Neural cell (in vitro differentiated cells): ENCODE data around the gene SLC2A6. TPM values are rescaled to one million over a fixed set of nuclear protein-coding genes. Genes with fewer than 3 reads are reported as not detected.

Experiments used
- H2AFZ ChIP-seq: fragments of 200-600, 300-800 bp; sonication (generic), shearing (Covaris generic); 2 replicates; pipeline ENCODE4 v1.6.0; 2014; ENCODE audit warnings: low read depth, mild to moderate bottlenecking, antibody characterized with exemption, low read length, moderate library complexity
- H3F3A ChIP-seq: fragments of 200-600 bp; shearing (Covaris generic); 2 replicates; pipeline ENCODE4 v1.6.1; 2016; ENCODE audit warnings: mild to moderate bottlenecking, moderate library complexity, mixed read lengths, antibody characterized with exemption, low read length; ENCODE audit not compliant: insufficient read depth, poor library complexity, severe bottlenecking
- H3K27ac ChIP-seq: fragments of 200-600, 300-800 bp; sonication (generic), shearing (Covaris generic); 2 replicates; pipeline ENCODE4 v1.5.1; 2014; ENCODE audit warnings: mild to moderate bottlenecking, low read length, moderate library complexity
- H3K27me3 ChIP-seq: fragments of 300-800, 200-600 bp; sonication (generic), shearing (Covaris generic); 2 replicates; pipeline ENCODE4 v1.6.0; 2014; ENCODE audit warnings: mild to moderate bottlenecking, low read depth, low read length, moderate library complexity; ENCODE audit not compliant: insufficient read depth
- H3K36me3 ChIP-seq: fragments of 300-800, 200-600 bp; sonication (generic), shearing (Covaris generic); 2 replicates; pipeline ENCODE4 v1.5.1; 2014; ENCODE audit warnings: mild to moderate bottlenecking, antibody characterized with exemption, low read length, moderate library complexity; ENCODE audit not compliant: insufficient read depth
- H3K4me2 ChIP-seq: fragments of 300-800, 200-600 bp; sonication (generic), shearing (Covaris generic); 2 replicates; pipeline ENCODE4 v1.6.0; 2014; ENCODE audit warnings: mild to moderate bottlenecking, low read length
- H3K4me3 ChIP-seq: fragments of 300-800, 200-600 bp; sonication (generic), shearing (Covaris generic); 2 replicates; pipeline ENCODE4 v1.5.1; 2014; ENCODE audit warnings: mild to moderate bottlenecking, low read length, moderate library complexity
- H3K79me2 ChIP-seq: fragments of 200-600 bp; shearing (Covaris generic); replicated peaks from 2 replicates; pipeline ENCODE4 v1.6.0; 2014; ENCODE audit warnings: mild to moderate bottlenecking, low read length, moderate library complexity; ENCODE audit not compliant: insufficient read depth
- H3K9ac ChIP-seq: fragments of 300-800, 200-600 bp; sonication (generic), shearing (Covaris generic); 2 replicates; pipeline ENCODE4 v1.6.1; 2016; ENCODE audit warnings: mild to moderate bottlenecking, low read length, mixed read lengths
- H3K9me2 ChIP-seq: fragments of 200-600 bp; shearing (Covaris generic); 2 replicates; pipeline ENCODE4 v1.6.1; 2016; ENCODE audit warnings: mild to moderate bottlenecking, low read length, mixed read lengths; ENCODE audit not compliant: insufficient read depth
- H3K9me3 ChIP-seq: fragments of 200-600, 300-800 bp; sonication (generic), shearing (Covaris generic); 2 replicates; pipeline ENCODE4 v1.6.1; 2016; ENCODE audit warnings: mild to moderate bottlenecking, mixed run types, low read length, moderate library complexity, mixed read lengths
- H4K20me1 ChIP-seq: fragments of 200-600 bp; shearing (Covaris generic); 2 replicates; pipeline ENCODE4 v1.6.1; 2016; ENCODE audit warnings: mild to moderate bottlenecking, mixed run types; ENCODE audit not compliant: insufficient read depth
- CTCF ChIP-seq: fragments of 450-650 bp; IDR thresholded peaks from 2 replicates; pipeline ENCODE4 v1.5.1; 2014; ENCODE audit warnings: antibody characterized with exemption, mild to moderate bottlenecking, moderate library complexity; ENCODE audit not compliant: poor library complexity, severe bottlenecking
- EP300 ChIP-seq: fragments of 450-650 bp; conservative IDR thresholded peaks from 2 replicates; pipeline ENCODE4 v1.6.1; 2014; ENCODE audit warnings: antibody characterized with exemption, mild to moderate bottlenecking, moderate library complexity; ENCODE audit not compliant: poor library complexity, severe bottlenecking
- EZH2 ChIP-seq: fragments of 200-600, 300-800 bp; shearing (Covaris generic), sonication (generic); IDR thresholded peaks from 2 replicates; pipeline ENCODE4 v1.6.1; 2014; ENCODE audit warnings: antibody characterized with exemption, low read length, borderline replicate concordance, mild to moderate bottlenecking; ENCODE audit not compliant: insufficient read depth, poor library complexity, severe bottlenecking
- MXI1 ChIP-seq: fragments of 450-650 bp; conservative IDR thresholded peaks from 2 replicates; pipeline ENCODE4 v1.6.1; 2014; ENCODE audit warnings: antibody characterized with exemption, mild to moderate bottlenecking; ENCODE audit not compliant: poor library complexity, severe bottlenecking
- POLR2AphosphoS5 ChIP-seq: IDR thresholded peaks from 2 replicates; pipeline ENCODE4 v1.6.1; 2012
- RAD21 ChIP-seq: fragments of 450-650 bp; conservative IDR thresholded peaks from 2 replicates; pipeline ENCODE4 v1.6.1; 2014; ENCODE audit warnings: antibody characterized with exemption, mild to moderate bottlenecking, moderate library complexity
- REST ChIP-seq: IDR thresholded peaks from 2 replicates; pipeline ENCODE4 v1.6.1; 2012; ENCODE audit warnings: borderline replicate concordance
- SMC3 ChIP-seq: fragments of 450-650 bp; conservative IDR thresholded peaks from 2 replicates; pipeline ENCODE4 v1.6.1; 2014; ENCODE audit warnings: antibody characterized with exemption, mild to moderate bottlenecking, moderate library complexity; ENCODE audit not compliant: poor library complexity
- TAF1 ChIP-seq: IDR thresholded peaks from 2 replicates; pipeline ENCODE4 v1.6.1; 2012; ENCODE audit warnings: low read depth
- polyA plus RNA-seq: library from polyadenylated mRNA; depleted of rRNA; stranded (reverse); fragments of >200 nt; gene quantifications from 2 replicates; pipeline ENCODE4 v1.2.3, GENCODE V29; 2014

Gene SLC2A6
- polyA plus RNA-seq, 1 donor from 2014 or later, result 11.5 TPM

GRCh38 chr9:133499892-133500270 is 21.0 kb upstream of the SLC2A6 start:
- Histone ChIP-seq H4K20me1 (no peaks in the 10 kb centered on the region), H3K4me3 (no peak overlapping the region), H3K9me3 (no peaks in the 10 kb centered on the region), H3K9me2 (no peaks in the 10 kb centered on the region), H3K79me2 (no peaks in the 10 kb centered on the region), H3K9ac (no peak overlapping the region), H3K36me3 (no peaks in the 10 kb centered on the region), H3F3A (no peaks in the 10 kb centered on the region), H3K27ac (no peak overlapping the region), H3K4me2 (no peak overlapping the region), H3K27me3 (no peaks in the 10 kb centered on the region), H2AFZ (no peak overlapping the region)
- TF ChIP-seq MXI1, result no peak
- no peak for TF ChIP-seq REST
- no peak for TF ChIP-seq EP300
- no peak for TF ChIP-seq SMC3
- no peak for TF ChIP-seq EZH2
- no peak for TF ChIP-seq RAD21
- TF ChIP-seq POLR2AphosphoS5, result no peak
- TF ChIP-seq CTCF, result no peak
- no peak for TF ChIP-seq TAF1

GRCh38 chr9:133499132-133499891 is 20.4 kb upstream of the SLC2A6 start:
- Histone ChIP-seq H3K9ac (no peak overlapping the region), H3F3A (no peaks in the 10 kb centered on the region), H3K36me3 (no peaks in the 10 kb centered on the region), H4K20me1 (no peaks in the 10 kb centered on the region), H3K9me3 (no peaks in the 10 kb centered on the region), H3K27me3 (no peaks in the 10 kb centered on the region), H2AFZ (no peak overlapping the region), H3K4me2 (no peak overlapping the region), H3K4me3 (no peak overlapping the region), H3K79me2 (no peaks in the 10 kb centered on the region), H3K9me2 (no peaks in the 10 kb centered on the region), H3K27ac (no peak overlapping the region)
- no peak for TF ChIP-seq CTCF
- TF ChIP-seq RAD21, result no peak
- TF ChIP-seq TAF1, result no peak
- TF ChIP-seq EZH2, result no peak
- no peak for TF ChIP-seq MXI1
- TF ChIP-seq POLR2AphosphoS5, result no peak
- no peak for TF ChIP-seq REST
- no peak for TF ChIP-seq SMC3
- TF ChIP-seq EP300, result no peak
